Activated CD8-positive, alpha-beta memory T cell treated with anti-CD3 and anti-CD28 coated beads for 48 hours (primary cell): ENCODE measurements around the gene FLOT1.

Source experiments
- DNase-seq, 3 experiments: peaks; one replicate each; pipeline ENCODE4 v3.0.0-alpha.2; 2020; ENCODE audit warnings: low read depth in 2 of 3, low spot score in 2 of 3

Gene FLOT1

GRCh38 chr6:30682143-30683117 is 60.1 kb downstream of the FLOT1 start:
- peak; percentile 69 to 78 (median 71) for DNase-seq

- no peak for DNase-seq
Observed at GRCh38 chr6:30681766-30682142, 60.7 kb downstream of the FLOT1 start.

GRCh38 chr6:30679765-30680535 is 62.5 kb downstream of the FLOT1 start:
- DNase-seq = no peak

GRCh38 chr6:30678964-30679726 is 63.3 kb downstream of the FLOT1 start:
- DNase-seq = peak; percentile 82 to 92 (median 85)
